ENCODE data around the gene AGPAT2.

Gene AGPAT2

GRCh38 chr9:136671646-136672430, 15.4 kb downstream of the AGPAT2 start:
- DNase-seq, result no peak

- DNase-seq, result no peak
These were observed 16.0 kb downstream of the AGPAT2 start for GRCh38 chr9:136671254-136671614.

GRCh38 chr9:136670576-136671253, 16.5 kb downstream of the AGPAT2 start:
- DNase-seq, result no peak

- no peak for DNase-seq
These were observed 17.3 kb downstream of the AGPAT2 start for GRCh38 chr9:136669791-136670464.

- no peak for DNase-seq
These were observed 18.1 kb downstream of the AGPAT2 start for GRCh38 chr9:136668983-136669790.

- no peak for DNase-seq
These were observed 19.1 kb downstream of the AGPAT2 start for GRCh38 chr9:136667940-136668760.

GRCh38 chr9:136667214-136667939, 19.9 kb downstream of the AGPAT2 start:
- DNase-seq, result no peak

GRCh38 chr9:136666372-136667213, 20.7 kb downstream of the AGPAT2 start:
- DNase-seq, result no peak

GRCh38 chr9:136665704-136666371, 21.4 kb downstream of the AGPAT2 start:
- DNase-seq, result no peak

GRCh38 chr9:136665111-136665703, 22.1 kb downstream of the AGPAT2 start:
- DNase-seq, result no peak

GRCh38 chr9:136664000-136664915, 23.0 kb downstream of the AGPAT2 start:
- DNase-seq, result no peak

- DNase-seq, result no peak
These were observed 24.3 kb downstream of the AGPAT2 start, which contains the start of gene EGFL7 for GRCh38 chr9:136662656-136663581. Gene EGFL7 (plus strand): TSS chr9:136662916. CDS start chr9:136668283, 5,367 bp downstream.

- DNase-seq, result no peak
These were observed 25.0 kb downstream of the AGPAT2 start for GRCh38 chr9:136662326-136662655.

- no peak for DNase-seq
These were observed 25.5 kb downstream of the AGPAT2 start for GRCh38 chr9:136661641-136662325.

GRCh38 chr9:136660971-136661550, 26.2 kb downstream of the AGPAT2 start:
- no peak for DNase-seq

Data from NCI-H1436 (cell line).